ENCODE data around the gene FOXC1.

DNA sequence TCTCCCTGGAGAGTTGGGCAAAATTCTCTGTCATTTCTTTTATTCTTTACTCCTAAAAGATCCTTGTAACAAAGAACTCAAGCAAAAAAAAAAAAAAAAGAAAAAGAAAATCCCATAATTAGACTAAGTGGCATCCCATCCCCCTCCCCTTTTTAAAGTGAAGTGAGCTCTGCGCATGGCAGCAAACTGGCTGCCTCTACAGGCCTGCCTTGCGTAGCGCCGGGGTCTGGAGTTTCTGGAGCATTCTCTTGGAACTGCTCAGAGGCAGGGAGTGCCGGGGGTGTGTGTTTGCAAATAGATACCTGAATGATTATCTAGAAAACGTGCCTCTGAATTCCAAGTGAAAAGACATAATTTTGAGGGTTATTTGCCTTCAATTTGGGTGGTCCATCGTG, 48.1 kb downstream of the FOXC1 start:
- TF ChIP-seq, protein P1, sequence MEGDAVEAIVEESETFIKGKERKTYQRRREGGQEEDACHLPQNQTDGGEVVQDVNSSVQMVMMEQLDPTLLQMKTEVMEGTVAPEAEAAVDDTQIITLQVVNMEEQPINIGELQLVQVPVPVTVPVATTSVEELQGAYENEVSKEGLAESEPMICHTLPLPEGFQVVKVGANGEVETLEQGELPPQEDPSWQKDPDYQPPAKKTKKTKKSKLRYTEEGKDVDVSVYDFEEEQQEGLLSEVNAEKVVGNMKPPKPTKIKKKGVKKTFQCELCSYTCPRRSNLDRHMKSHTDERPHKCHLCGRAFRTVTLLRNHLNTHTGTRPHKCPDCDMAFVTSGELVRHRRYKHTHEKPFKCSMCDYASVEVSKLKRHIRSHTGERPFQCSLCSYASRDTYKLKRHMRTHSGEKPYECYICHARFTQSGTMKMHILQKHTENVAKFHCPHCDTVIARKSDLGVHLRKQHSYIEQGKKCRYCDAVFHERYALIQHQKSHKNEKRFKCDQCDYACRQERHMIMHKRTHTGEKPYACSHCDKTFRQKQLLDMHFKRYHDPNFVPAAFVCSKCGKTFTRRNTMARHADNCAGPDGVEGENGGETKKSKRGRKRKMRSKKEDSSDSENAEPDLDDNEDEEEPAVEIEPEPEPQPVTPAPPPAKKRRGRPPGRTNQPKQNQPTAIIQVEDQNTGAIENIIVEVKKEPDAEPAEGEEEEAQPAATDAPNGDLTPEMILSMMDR (IDR thresholded peaks at IDR 0.05) = no peak
- no peak for TF ChIP-seq POLR2AphosphoS5 (IDR thresholded peaks at IDR 0.05; ENCODE audit: low read depth, low read length)

Data from Panc1 (cell line).